ENCODE results near the gene LYSMD4.

DNA sequence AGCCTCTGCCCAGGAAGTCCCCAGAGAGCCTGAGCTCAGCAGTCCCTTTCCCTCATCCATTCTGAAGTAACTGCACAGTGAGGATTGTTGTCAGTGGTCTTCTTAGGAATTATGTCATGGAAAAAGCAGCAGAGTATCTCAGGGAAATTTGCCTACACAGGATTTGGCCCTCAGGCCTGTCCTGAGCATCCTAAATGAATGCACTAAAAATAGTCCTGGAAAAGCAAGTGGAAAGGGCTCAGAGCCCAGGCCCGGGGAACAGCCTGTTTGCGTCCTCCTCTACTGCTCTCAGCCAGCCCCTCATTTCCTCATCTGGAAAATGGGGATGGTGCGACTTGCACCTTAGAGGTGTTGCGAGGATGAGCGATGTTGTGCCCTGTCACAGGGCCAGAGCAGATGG, 21.6 kb downstream of the LYSMD4 start:
- no peak for TF ChIP-seq NR3C1 (CRISPR knock-in tag; IDR thresholded peaks at IDR 0.05)
- no peak for TF ChIP-seq ZNF354B (CRISPR knock-in tag; IDR thresholded peaks at IDR 0.05)
- TF ChIP-seq SMARCC2 (IDR thresholded peaks at IDR 0.05): no peak
- TF ChIP-seq ZNF670 (CRISPR knock-in tag; IDR thresholded peaks at IDR 0.05; ENCODE audit: borderline replicate concordance): no peak
- TF ChIP-seq, protein P1, sequence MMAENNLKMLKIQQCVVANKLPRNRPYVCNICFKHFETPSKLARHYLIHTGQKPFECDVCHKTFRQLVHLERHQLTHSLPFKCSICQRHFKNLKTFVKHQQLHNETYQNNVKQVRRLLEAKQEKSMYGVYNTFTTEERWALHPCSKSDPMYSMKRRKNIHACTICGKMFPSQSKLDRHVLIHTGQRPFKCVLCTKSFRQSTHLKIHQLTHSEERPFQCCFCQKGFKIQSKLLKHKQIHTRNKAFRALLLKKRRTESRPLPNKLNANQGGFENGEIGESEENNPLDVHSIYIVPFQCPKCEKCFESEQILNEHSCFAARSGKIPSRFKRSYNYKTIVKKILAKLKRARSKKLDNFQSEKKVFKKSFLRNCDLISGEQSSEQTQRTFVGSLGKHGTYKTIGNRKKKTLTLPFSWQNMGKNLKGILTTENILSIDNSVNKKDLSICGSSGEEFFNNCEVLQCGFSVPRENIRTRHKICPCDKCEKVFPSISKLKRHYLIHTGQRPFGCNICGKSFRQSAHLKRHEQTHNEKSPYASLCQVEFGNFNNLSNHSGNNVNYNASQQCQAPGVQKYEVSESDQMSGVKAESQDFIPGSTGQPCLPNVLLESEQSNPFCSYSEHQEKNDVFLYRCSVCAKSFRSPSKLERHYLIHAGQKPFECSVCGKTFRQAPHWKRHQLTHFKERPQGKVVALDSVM (CRISPR knock-in tag; IDR thresholded peaks at IDR 0.05): no peak
- TF ChIP-seq DNMT3B (CRISPR knock-in tag; conservative IDR thresholded peaks at IDR 0.05): no peak

Measured in HepG2 (cell line).